HFF-Myc (cell line): ENCODE data around the gene HOXA1.

ENCODE experiments used
- DNase-seq: peaks from one replicate; pipeline ENCODE4 v3.0.0-alpha.2; 2011; ENCODE audit warnings: low read depth; ENCODE audit errors: extremely low read depth
- H3K4me3 ChIP-seq: replicated peaks from 2 replicates; pipeline ENCODE4 v1.5.1; 2011; ENCODE audit warnings: low read depth, mild to moderate bottlenecking, control low read depth, low read length
- TF ChIP-seq, protein P1 (sequence below): IDR thresholded peaks from 2 replicates; pipeline ENCODE4 v1.5.1; 2012; ENCODE audit warnings: mild to moderate bottlenecking, low read depth, low read length, control low read depth; ENCODE audit errors: missing control alignments

HOXA1 gene

DNA sequence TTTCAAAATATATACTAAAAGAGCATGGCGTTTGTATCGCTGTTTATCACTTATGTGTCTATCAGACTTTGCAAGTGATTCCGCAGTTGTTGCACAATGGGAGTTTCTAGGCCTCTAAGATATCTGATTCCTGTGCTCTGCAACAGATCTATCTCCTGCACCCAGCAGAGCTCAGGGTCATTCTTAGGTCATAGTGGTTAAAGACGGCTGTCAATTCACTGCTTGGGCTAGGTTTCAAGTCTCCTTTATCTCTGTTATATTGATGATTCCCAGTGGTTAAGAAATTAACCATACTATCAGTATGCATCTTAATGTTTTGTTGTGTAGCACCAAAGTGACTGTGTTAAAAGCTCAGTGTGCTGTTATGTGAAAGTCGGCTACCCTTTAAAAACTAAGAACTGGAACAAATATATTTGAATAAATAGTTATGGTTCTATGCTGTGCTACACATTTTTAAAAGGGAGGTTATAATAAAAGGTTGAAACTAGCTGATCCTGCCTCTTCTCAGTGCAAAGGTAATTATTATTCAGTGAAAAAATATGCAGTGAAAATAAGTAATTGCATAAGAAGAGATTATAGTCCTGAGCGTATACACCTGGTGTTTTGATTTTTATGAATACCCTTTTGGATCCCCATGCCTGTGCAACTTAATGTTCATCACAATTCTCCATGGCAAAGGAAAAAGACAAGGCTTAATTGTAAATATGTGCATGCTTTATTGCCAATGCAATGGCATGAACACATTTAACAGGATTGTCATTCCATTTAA, 24.0 kb downstream of the HOXA1 start:
- TF ChIP-seq, protein P1, sequence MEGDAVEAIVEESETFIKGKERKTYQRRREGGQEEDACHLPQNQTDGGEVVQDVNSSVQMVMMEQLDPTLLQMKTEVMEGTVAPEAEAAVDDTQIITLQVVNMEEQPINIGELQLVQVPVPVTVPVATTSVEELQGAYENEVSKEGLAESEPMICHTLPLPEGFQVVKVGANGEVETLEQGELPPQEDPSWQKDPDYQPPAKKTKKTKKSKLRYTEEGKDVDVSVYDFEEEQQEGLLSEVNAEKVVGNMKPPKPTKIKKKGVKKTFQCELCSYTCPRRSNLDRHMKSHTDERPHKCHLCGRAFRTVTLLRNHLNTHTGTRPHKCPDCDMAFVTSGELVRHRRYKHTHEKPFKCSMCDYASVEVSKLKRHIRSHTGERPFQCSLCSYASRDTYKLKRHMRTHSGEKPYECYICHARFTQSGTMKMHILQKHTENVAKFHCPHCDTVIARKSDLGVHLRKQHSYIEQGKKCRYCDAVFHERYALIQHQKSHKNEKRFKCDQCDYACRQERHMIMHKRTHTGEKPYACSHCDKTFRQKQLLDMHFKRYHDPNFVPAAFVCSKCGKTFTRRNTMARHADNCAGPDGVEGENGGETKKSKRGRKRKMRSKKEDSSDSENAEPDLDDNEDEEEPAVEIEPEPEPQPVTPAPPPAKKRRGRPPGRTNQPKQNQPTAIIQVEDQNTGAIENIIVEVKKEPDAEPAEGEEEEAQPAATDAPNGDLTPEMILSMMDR: no peak
- no peak for DNase-seq
- no peak overlapping the region for H3K4me3 ChIP-seq

DNA sequence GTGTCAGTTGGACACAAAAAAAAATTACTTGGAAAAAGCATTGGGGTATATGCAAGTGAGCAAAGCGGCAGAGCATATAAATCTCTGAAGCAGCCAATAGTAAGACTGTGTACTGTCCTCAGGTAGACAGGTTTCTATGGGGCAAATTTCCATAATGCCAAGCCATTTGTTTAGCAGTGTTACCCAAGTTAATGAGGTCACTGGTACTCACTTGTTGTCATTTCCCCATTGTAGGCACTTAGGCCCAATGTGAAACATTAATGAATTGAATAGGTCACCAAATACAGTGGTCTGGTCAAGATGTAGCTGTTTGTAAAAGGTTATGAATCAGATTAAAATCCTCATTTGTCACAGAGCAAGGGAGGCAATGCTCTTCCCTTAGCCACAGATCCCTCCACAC, 27.5 kb downstream of the HOXA1 start:
- H3K4me3 ChIP-seq: no peak overlapping the region
- TF ChIP-seq, protein P1: no peak
- no peak for DNase-seq

DNA sequence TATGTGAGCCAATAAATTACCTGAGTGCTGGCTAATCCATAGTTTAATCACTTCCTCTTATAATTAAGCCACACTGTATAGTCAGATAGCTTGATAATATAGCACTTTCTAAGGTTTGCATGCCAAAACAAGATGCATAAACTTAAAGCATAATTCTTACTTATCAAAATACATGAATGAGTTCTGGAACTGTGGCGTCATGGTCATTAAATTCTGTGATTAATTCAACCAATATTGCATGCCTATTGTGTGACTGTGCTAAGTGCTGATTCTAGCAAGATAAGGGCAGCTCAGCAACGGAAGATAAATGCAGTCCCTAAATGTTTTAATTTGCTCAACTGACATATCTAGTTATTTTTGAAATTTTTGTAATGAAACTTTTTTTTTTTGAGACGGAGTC, 29.7 kb downstream of the HOXA1 start:
- no peak overlapping the region for H3K4me3 ChIP-seq
- TF ChIP-seq, protein P1: no peak
- no peak for DNase-seq

DNA sequence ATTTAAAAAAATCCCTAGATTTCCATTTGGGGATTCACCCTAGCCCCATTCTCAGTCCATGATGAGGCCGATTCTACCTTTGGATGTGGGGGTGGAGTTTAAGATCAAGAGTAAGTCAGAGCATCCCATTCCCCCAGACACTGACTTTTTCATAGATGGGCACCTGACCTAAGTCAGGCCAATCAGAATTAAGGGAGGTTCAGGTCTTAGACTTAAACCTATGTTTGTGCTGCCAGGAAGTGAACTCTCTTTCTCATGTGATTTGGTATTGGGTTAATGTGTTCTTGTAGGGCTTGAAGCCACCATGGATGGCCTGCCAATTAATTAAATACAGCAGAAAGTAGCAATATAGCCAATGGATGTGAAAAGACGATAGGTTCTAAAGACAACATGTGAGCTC, 30.1 kb downstream of the HOXA1 start:
- no peak overlapping the region for H3K4me3 ChIP-seq
- TF ChIP-seq, protein P1: no peak
- no peak for DNase-seq

DNA sequence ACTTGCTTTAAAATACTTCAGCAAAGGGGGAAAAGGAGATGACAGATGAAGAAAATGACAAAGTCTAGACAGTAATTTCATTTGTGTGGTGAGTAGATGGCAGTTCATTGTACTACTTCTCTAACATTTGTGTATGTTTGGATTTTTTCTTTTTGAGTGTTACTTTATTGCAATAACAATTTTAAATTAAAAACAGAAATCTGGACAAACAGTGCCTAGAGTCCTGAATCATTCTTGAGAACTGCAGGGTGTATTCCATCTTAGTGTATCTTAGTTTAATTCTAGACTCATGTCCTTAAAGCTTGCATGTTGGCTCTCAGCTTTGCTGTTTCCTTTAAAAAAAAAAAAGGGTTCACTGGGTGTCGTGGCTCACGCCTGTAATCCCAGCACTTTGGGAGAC, 31.1 kb downstream of the HOXA1 start:
- TF ChIP-seq, protein P1: no peak
- H3K4me3 ChIP-seq: no peak overlapping the region

DNA sequence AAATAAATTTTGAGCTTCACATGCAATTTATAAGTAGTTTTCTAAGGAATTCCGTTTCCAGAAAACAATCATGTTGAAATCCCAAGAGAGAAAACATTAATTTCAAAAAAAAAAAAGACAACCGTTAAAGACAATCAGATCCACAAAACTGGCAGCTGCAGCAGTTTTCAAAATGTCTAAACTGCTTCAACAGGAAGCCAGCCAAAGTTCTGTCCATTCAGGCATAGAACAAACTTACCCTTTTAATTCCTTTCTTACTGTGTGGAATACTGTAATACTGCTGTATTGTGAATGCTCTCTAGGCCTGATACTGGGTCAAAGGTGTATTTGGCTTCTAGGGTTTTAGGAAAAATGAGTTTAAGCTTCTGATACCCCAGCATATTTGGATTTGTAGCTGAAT, 31.6 kb downstream of the HOXA1 start:
- TF ChIP-seq, protein P1: no peak
- H3K4me3 ChIP-seq: no peak overlapping the region
- DNase-seq: no peak

More for the DNA sequence above, 31.1 kb downstream of the HOXA1 start:
- DNase-seq: no peak

DNA sequence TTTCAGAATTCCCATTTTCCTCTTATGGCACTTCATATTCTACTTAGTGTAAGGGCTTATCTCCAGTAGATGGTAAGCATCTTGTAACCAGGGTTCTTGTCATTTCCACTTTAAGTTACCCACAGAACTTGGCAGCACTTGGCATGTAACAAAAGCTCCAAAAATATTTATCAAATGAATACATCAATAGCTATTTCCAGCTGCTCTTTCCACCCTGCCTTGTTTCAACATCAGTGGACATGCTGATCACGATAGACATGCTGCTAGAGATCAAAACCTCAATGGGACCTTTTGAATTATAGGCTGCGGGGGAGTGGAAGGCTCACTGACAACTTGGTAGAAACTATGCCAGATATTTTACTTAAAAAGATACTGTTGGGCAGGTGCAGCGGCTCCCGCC, 32.9 kb downstream of the HOXA1 start:
- TF ChIP-seq, protein P1: no peak
- H3K4me3 ChIP-seq: no peak overlapping the region
- no peak for DNase-seq
